GM21360 (cell line): ENCODE results near the gene FBXO41.

ENCODE experiments used
- ATAC-seq: cut with Tn5 transposase; IDR thresholded peaks from one replicate; pipeline ENCODE4 v1.9.1; 2021; ENCODE audit warnings: mild to moderate bottlenecking, moderate library complexity; ENCODE audit not compliant: unreplicated experiment

Gene FBXO41, protein sequence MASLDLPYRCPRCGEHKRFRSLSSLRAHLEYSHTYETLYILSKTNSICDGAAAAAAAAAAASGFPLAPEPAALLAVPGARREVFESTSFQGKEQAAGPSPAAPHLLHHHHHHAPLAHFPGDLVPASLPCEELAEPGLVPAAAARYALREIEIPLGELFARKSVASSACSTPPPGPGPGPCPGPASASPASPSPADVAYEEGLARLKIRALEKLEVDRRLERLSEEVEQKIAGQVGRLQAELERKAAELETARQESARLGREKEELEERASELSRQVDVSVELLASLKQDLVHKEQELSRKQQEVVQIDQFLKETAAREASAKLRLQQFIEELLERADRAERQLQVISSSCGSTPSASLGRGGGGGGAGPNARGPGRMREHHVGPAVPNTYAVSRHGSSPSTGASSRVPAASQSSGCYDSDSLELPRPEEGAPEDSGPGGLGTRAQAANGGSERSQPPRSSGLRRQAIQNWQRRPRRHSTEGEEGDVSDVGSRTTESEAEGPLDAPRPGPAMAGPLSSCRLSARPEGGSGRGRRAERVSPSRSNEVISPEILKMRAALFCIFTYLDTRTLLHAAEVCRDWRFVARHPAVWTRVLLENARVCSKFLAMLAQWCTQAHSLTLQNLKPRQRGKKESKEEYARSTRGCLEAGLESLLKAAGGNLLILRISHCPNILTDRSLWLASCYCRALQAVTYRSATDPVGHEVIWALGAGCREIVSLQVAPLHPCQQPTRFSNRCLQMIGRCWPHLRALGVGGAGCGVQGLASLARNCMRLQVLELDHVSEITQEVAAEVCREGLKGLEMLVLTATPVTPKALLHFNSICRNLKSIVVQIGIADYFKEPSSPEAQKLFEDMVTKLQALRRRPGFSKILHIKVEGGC

DNA sequence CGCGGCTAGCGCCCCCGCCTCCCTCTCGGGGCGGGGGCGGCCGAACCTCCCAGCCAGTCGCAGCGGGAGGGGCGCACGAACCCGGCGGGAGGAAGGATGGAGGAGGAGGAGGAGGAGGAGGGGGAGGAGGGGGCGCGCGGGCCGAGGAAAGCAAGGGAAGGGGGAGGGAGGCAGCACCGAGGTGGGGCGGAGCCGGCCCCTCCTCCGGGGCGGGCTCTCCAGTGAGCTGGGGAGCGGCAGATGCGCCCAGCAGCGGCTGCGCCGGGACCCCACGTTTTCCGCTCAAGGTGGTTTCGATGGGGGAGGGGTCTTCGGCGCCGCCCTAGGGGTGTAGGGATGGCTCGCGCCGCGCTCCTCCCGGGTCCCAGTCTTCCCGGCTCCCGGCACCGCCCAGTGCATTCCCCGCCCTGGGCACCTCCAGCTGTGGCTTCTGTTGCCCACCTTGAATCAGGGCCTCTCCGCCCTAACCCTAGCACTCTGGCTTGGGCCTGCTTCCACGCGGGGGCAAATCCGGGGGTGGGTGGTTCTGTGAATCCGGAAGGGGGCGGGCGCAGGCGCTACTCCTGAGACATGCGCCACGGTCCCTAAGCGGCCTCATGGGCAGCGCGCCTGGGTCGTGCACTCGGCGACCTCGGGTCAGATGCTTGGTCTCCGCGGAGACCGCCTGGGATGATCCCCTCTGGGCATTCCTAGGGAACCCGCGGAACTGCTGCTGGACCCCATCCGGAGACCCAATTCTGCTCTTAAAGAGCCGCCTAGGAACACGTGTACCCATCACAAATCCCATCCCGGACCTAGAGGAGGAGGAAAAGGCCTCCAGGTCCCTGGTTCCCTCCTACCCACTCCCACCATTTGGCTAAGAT lies at the start of gene FBXO41:
Gene FBXO41, minus strand, starts transcription at position 183 of the 863 bp plus-strand sequence. CDS start 14,848 bp downstream, outside the sequence.
- peak; percentile 61 for ATAC-seq

DNA sequence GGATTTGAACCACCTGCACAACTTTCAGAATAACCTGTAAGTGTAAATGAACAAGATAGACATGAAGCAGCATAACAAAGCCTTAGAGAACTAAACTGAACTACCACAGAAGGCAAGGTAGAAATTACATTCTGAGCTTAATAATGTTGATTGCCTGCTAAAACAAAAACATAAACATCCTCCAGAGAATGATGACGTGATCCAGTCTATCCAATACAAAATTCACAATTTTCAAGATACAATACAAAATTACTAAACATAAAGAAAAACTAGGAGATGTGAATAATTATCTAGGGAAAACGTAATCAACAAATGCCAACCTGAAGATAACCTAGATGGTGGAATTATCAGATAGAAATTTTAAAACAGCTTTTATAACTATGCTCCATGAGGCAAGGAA lies 49.8 kb upstream of the FBXO41 start:
- ATAC-seq = no peak

DNA sequence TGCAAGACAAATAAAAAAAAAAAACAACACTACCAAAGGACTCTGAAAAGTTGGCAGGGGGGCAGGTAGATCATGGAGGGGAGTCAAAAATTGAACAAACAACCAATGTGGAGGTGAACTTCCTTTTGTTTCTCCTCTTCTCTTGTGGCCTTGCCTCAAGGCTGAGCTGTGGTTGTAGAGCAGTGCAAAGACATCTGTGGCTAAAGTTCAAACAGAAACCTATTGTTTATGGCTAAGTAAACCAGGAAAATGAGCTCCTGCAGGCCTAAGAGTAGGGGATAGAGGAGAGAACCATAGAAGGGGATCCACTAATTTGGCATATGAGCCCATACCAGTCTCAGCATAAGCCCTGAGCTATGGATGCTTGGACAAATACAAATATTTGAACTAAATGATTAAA lies 49.3 kb upstream of the FBXO41 start:
- no peak for ATAC-seq

DNA sequence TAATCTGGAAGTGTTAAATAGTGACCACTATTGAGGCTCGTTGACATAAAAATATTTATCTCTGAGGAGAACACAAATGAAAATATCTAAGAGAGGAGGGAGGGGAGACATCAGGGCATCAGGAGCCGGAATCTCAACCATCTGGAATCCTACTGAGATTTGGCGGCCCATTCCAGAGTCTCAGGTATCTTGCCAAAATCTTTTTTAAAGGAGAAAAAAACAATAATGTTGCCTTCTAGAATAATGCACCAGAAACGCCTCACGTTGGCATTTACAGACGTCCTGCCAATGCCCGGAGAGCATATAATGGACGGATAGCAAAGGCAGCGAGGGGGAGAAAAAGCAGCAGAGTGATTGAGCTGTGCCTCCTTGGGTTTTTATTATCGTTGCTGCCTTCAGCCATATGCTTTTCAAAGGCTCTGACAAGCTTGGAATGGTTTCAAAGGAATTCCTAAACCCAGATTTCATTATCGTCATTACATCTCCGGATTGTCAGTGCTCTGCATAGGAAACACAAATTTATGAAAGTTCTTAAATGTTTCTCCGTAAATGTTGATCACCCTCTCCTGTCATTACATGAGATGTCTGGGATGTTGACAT lies 39.9 kb upstream of the FBXO41 start:
- no peak for ATAC-seq

DNA sequence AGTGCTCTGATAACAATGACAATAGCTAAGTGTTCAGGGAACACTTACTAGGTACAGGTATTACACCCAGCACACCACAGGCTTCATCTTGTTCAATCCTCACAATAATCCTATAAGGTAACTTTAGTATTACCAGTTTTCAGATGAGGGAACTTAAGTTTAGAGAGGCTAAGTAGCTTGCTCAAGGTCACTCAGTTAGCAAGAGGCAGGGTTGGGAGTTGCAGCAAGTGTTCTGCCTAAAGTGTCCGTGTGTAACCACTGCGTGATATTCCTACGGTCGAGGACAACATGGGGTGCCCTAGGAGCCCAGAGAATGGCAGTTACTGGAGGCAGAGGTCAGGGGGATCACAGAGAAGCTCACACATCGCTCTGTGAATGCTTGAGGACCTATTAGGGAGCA lies 39.3 kb upstream of the FBXO41 start:
- no peak for ATAC-seq

DNA sequence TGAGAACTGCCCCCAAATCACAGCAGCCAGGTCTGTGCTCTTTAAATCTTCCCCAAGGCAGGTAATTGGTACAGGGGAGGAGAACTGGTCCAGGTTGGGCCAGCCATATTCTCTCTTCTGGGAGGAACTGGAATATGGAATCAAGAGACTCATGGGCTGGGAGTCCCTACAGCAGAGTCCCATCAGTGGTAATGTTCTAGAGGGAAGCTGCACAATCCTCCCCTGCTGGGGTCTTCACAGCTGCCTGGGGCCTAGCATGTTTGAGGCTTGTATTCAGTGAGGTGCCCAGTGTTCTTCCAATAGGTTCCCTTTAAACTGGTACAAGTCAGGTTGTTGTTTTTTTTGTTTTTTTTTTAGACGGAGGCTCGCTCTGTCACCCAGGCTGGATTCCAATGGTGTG lies 30.2 kb upstream of the FBXO41 start:
- no peak for ATAC-seq

DNA sequence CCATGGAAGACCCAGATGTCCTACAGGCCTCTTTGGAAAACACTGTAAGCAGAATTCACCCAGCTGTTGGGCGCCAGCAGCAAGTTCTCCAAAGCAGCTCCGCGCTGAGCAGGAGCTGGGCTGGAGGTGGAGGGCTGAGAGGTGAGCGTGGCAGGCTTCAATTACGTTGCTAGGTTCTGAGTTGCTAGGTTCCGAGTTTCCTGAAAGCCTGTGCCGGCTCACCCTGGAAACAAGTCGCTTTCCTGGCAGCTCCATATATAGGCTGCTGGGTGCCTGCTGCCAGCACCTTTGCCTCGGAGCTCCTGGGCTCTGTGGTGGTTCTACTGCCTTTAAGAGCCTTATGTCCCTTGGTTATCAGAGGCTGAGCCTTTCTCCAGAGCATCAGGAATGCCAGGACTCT lies 23.4 kb upstream of the FBXO41 start:
- ATAC-seq = no peak

DNA sequence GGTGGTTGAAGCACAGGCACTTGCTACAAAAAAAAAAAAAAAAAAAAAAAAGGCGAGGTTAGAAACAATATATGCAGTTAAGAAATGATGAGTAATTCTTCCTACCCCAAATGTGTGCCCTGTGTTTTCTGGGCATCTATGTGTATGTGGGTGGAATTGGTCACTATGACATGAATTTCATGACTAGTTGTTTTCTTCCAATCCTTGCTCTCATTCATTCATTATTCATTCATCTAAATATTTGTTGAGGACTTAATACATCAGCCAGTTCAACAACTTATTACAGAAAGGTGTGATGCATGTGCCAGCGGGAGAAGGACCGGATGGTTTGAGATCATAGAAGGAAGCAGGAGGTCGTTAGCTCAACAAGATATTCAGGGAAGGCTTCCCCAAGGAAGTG lies 17.4 kb upstream of the FBXO41 start:
- ATAC-seq = no peak

DNA sequence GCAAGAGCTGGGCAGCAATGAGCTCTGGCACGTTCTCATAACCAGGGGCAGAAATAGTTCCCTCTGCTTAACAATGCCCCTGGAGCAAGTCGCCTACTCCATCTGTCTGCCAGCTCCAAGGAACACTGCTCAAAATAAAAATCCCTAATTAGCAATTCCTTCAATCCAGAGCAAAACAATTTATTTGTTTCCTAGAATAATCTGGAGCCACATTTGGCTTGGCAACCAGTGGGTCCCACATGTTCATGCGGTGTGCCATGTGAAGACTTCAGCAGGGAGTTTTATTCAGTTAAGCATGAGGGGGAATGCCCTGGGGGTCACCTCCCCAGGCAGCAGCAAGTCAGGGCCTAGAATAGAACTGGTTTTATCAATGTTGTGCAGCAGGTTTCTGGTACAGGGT lies 16.6 kb upstream of the FBXO41 start:
- no peak for ATAC-seq

DNA sequence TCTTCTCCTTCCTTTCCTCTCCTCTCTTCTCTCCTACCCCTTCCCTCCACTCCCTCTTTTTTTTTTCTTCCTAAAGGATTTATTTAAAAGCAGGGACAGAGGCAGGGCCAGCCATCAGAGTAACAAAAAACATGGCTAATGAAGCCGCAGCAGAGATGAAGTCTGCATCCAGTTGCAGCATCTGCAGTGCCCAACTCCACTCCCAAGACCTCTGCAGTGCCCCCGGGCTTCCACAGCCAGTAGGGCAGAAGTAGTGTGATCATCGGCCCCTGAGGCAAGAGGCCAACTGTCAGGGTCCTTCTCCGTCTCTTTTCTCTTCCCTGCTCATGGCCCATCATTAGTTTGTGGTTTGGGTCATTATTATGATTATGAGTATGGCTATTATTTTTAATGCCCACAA lies 13.3 kb upstream of the FBXO41 start:
- no peak for ATAC-seq

DNA sequence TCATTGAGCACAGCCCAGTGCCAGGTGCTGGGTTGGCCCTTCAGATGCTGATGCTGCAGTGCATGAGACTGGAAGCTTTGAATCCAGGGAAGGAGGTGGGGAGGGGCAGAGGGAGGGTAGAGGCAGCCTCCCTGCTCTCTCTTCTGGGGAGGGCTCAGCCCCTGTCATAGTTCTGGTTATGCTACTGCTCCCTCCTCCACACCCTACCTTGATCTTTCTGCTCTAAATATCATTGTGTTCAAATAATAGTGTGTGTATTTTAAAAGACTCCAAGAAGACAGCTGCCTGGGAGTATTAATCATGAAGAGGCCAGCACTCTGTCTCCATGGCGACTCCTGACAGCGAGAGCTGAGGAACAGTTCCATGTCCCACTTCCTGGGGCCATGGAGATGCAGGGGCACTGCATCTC lies 12.9 kb upstream of the FBXO41 start:
- no peak for ATAC-seq

DNA sequence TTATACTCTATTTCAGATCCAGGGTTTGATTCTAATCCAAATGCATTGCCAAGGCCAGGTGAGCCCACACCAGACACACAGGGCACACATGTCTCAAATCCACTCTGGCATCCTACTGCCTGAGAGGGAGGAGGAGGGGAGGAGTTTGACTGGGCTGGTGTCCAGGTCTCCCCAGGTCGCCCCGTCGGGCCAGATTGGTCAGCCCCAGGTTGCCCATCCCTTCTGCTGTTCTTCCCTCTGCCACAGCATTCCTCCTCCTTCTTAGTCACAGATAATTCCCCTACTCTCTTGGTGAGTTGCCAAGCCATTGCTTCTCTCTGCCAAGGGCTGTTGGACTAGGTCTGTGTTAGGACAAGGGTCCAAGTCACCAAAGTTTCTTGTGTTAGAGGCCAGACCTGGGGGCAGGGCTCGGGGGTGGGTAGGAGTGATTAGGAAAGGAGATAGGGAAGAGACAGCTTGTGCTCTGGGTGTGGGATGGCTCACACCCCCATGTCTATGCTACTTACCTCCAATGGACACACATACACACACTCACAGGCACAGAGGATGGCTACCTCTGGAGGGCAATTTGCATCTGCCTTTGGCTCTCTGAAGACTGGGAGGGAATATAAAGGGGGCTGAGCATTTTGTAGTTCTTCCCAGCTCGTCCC lies 11.6 kb upstream of the FBXO41 start:
- ATAC-seq = no peak

DNA sequence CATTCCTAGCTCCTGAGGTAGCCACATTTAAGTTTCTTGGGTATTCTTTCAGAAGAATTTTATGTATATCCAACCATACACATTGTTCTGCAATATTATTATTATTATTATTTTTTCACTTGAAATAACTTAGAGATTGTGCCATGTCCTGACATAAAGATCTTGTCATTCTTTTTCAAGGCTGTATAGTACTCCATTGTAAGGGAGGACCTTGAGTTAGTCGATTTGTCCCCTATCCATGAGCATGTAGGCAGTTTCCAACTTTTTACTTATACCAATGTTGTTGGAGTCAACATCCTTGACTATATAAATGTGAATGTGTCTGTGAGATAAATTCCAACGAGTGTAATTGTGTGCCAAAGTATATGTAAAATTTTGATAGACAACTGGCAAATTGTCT lies 10.0 kb upstream of the FBXO41 start:
- no peak for ATAC-seq

DNA sequence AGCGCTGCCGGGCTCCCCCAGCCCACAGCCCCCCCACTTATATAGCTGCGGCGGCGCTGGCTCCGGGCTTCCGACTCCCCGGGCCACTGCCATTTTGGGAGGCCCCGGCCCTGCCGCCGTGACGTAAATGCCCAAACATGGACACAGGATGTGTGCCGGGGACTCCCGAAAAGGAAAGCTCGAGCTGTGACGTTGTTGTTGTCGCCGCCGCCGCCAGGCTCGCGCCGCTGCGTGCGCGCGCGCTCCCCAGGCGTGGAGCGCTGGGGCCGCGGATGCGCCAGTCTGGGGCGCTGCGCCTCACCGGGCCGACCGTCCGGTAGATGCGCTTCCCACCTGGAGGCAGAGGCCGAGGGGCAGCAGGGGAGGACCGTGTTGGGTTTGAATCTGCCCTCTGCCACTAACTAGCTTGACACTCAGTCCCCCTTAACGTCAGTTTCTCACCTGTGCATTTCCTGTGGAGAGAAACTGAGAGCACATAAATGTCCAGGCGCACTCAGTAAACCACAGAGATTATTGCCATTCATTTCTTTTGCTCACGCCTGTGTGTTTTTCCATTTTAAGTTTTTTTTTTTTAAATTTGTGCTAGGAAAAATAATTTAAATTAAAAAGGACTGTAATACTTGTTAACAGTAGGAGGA lies 9.4 kb upstream of the FBXO41 start, which contains the start of gene EGR4:
Gene EGR4, minus strand, starts transcription at position 15 of the 638 bp plus-strand sequence. CDS start 231 bp downstream, outside the sequence.
- ATAC-seq = peak; percentile 85

DNA sequence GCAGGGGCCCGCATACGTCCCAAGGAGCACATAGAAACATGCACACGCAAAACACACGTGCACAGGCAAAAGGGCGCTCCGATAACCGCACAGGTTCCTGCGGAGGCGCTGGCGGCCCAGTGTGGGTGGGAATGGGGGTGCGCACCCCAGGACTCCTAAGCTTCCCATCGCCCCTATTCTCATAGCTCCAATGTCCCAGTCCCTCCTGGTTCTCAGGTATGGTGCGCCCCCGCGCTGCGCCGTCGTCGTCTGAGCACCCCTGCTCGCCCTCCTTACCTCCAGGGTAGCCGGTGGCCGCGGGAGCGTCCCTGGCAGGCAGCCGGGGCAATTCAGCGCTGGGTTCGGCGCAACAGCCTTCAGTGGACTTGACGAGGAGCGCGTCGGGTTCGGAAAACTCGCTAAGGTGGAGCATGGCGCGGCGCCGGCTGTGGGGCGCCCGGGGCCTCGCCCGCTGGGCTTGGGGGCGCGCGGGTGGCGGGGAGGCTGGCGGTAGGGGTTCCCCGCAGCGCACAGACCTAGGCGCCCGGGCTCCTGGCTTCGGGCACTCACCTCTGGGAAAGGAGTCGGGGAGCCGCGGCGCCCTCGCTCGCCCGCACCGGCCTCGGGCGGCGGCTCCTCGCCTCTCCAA lies 8.7 kb upstream of the FBXO41 start:
- no peak for ATAC-seq

DNA sequence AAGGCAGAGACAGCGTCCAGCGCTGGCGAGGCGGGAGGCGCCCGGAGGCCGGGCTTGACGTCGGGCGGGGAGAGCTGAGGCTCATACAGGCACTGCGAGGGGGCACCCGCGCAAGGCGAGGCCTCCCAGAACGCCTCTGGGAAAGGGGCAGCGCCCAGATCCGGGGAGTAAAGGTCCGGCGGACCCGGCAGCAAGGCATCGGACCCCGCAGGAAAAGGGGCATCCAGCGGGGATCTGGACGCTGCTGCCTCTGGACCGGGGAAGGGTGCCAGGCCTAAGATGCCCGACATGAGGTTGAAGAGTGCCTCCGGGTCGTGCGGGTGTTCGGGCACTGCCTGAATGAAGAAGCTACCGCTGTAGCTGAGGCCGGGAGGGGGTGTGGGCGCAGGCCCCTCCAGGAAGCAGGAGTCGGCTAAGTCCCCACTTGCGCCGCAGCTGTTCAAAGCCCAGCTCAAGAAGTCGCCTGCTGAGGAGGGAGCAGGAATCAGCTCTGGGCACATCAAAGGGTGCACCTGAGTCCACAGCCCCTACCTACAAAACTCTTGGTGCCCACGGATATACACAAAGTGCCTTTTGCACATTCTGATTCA lies 8.1 kb upstream of the FBXO41 start:
- no peak for ATAC-seq

DNA sequence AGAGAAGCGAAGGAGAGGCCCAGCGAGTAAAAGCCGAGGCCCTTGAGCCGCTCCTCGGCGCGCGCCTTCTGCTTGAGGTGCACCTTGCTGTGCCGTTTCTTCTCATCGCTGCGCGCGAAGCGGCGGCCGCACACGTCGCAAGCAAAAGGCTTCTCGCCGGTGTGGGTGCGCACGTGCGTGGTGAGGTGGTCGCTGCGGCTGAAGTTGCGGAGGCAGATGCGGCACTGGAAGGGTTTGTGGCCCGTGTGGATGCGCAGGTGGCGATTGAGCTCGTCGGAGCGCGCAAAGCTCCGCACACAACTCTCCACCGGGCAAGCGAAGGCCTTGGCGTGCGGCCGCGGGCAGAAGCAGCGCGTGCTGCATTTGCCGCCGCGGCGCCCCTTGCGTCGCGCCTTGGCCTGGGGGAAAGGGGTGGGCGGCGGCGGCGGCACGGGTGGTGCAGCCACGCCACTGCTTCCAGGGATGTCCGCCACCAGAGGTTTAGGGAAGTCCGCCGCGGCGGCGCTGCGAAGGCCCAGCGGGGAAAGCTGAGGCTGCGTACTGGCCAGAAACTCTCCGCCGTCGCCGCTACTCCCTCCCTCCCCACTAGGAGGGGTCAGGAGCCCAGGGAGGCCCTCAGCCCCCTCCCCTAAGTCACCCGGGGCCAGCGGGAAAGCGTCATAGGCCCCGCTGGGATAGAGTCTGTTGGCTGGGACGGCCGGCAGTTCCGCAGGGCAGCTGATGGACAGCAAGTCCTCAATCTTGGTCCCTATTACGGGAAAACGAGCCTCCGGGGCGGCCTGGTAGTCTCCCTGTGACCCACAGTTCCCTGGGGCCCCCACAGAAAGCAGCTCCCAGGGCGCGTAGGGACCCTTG lies 7.4 kb upstream of the FBXO41 start:
- ATAC-seq = no peak

DNA sequence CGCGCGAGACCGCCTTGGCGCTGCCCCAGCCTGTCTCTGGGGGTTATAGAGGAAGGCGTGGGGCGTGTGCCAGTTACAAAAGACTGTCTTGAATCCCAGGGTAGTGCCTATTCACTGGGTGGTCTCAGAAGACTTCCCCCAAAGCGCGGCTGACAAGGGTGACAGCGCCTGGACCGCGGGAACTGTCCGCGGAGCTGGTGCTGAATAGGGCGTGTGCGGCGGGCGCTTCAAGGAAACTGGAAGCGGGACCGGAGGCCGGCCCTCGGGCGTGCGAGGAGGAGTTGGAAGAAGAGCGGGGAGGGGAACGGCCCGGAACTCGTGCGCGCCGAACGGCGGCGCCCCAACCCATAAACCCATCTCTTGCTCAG lies 6.8 kb upstream of the FBXO41 start:
- ATAC-seq = no peak
